Mucosa of stomach (tissue), 1 donor: ENCODE data around the gene SLC22A2.

Experiments used
- H3K27me3 ChIP-seq: one replicate; pipeline ENCODE4 v1.7.0; 2013; ENCODE audit warnings: mild to moderate bottlenecking, low read length; ENCODE audit not compliant: control insufficient read depth, insufficient read depth
- H3K36me3 ChIP-seq: one replicate; pipeline ENCODE4 v1.7.0; 2013; ENCODE audit warnings: low read length; ENCODE audit not compliant: control insufficient read depth, insufficient read depth
- H3K4me1 ChIP-seq: one replicate; pipeline ENCODE4 v1.7.0; 2013; ENCODE audit warnings: mild to moderate bottlenecking, low read length; ENCODE audit not compliant: control insufficient read depth, insufficient read depth
- H3K4me3 ChIP-seq: one replicate; pipeline ENCODE4 v1.7.0; 2013; ENCODE audit warnings: low read length
- H3K9ac ChIP-seq: one replicate; pipeline ENCODE4 v1.7.0; 2013; ENCODE audit warnings: mild to moderate bottlenecking, low read length, moderate library complexity
- H3K9me3 ChIP-seq: one replicate; pipeline ENCODE4 v1.7.0; 2013; ENCODE audit warnings: mild to moderate bottlenecking, low read length, moderate library complexity; ENCODE audit not compliant: control insufficient read depth
- donor health status: Pancreatic carcinoma.

Gene SLC22A2

GRCh38 chr6:160221423-160221822, 37.2 kb downstream of the SLC22A2 start:
- H3K9me3 ChIP-seq = no peaks in the 10 kb centered on the region
- no peak overlapping the region for H3K4me3 ChIP-seq
- H3K27me3 ChIP-seq = peaks cover 4% of the 10 kb centered on the region
- no peak overlapping the region for H3K9ac ChIP-seq
- no peaks in the 10 kb centered on the region for H3K36me3 ChIP-seq
- peaks cover 9% of the 10 kb centered on the region for H3K4me1 ChIP-seq

- Histone ChIP-seq H3K4me1 (peaks cover 9% of the 10 kb centered on the region), H3K36me3 (no peaks in the 10 kb centered on the region), H3K9me3 (no peaks in the 10 kb centered on the region), H3K4me3 (no peak overlapping the region), H3K9ac (no peak overlapping the region), H3K27me3 (peaks cover 4% of the 10 kb centered on the region)
These were observed 39.8 kb downstream of the SLC22A2 start for GRCh38 chr6:160218810-160219209.

GRCh38 chr6:160217863-160218262, 40.8 kb downstream of the SLC22A2 start:
- peaks cover 9% of the 10 kb centered on the region for H3K4me1 ChIP-seq
- H3K9ac ChIP-seq = no peak overlapping the region
- H3K36me3 ChIP-seq = no peaks in the 10 kb centered on the region
- no peaks in the 10 kb centered on the region for H3K9me3 ChIP-seq
- H3K27me3 ChIP-seq = peaks cover 4% of the 10 kb centered on the region
- H3K4me3 ChIP-seq = no peak overlapping the region

GRCh38 chr6:160217073-160217472, 41.5 kb downstream of the SLC22A2 start:
- no peak overlapping the region for H3K4me3 ChIP-seq
- H3K4me1 ChIP-seq = peaks cover 9% of the 10 kb centered on the region
- no peaks in the 10 kb centered on the region for H3K9me3 ChIP-seq
- H3K27me3 ChIP-seq = peaks cover 4% of the 10 kb centered on the region
- no peaks in the 10 kb centered on the region for H3K36me3 ChIP-seq
- H3K9ac ChIP-seq = no peak overlapping the region

DNA sequence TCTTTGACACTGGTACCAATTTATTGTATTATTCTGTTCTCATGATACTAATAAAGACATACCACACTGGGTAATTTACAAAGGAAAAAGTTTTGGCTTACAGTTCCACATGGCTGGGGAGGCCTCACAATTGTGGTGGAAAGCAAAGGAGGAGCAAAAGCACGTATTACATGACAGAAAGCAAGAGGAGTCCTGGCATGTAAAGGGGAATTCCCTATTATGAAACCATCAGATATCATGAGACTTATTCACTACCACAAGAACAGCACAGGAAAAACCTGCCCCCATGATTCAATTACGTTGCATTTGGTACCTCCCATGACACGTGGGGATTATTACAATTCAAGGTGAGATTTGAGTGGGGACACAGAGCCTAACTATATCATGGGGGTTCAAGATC, 43.4 kb downstream of the SLC22A2 start:
- H3K9ac ChIP-seq = no peak overlapping the region

GRCh38 chr6:160207618-160208017, 51.0 kb downstream of the SLC22A2 start:
- no peak overlapping the region for H3K9ac ChIP-seq
- no peaks in the 10 kb centered on the region for H3K36me3 ChIP-seq
- H3K27me3 ChIP-seq = no peaks in the 10 kb centered on the region
- H3K4me3 ChIP-seq = no peak overlapping the region
- H3K9me3 ChIP-seq = no peaks in the 10 kb centered on the region
- no peaks in the 10 kb centered on the region for H3K4me1 ChIP-seq

More for the DNA sequence above, 43.4 kb downstream of the SLC22A2 start:
- Histone ChIP-seq H3K4me1 (peaks cover 5% of the 10 kb centered on the region), H3K9me3 (no peaks in the 10 kb centered on the region), H3K4me3 (no peak overlapping the region), H3K27me3 (peaks cover 4% of the 10 kb centered on the region), H3K36me3 (no peaks in the 10 kb centered on the region)

GRCh38 chr6:160204710-160205109, 53.9 kb downstream of the SLC22A2 start:
- no peaks in the 10 kb centered on the region for H3K4me1 ChIP-seq
- H3K36me3 ChIP-seq = no peaks in the 10 kb centered on the region
- H3K9me3 ChIP-seq = no peaks in the 10 kb centered on the region
- no peaks in the 10 kb centered on the region for H3K27me3 ChIP-seq
- no peak overlapping the region for H3K9ac ChIP-seq
- H3K4me3 ChIP-seq = no peak overlapping the region

- H3K4me1 ChIP-seq = no peaks in the 10 kb centered on the region
- no peaks in the 10 kb centered on the region for H3K9me3 ChIP-seq
- no peak overlapping the region for H3K4me3 ChIP-seq
- H3K27me3 ChIP-seq = no peaks in the 10 kb centered on the region
- H3K36me3 ChIP-seq = no peaks in the 10 kb centered on the region
- no peak overlapping the region for H3K9ac ChIP-seq
These were observed 54.7 kb downstream of the SLC22A2 start for GRCh38 chr6:160203953-160204352.

GRCh38 chr6:160203522-160203921, 55.1 kb downstream of the SLC22A2 start:
- Histone ChIP-seq H3K27me3 (no peaks in the 10 kb centered on the region), H3K9me3 (no peaks in the 10 kb centered on the region), H3K36me3 (no peaks in the 10 kb centered on the region), H3K9ac (no peak overlapping the region), H3K4me1 (no peaks in the 10 kb centered on the region), H3K4me3 (no peak overlapping the region)

DNA sequence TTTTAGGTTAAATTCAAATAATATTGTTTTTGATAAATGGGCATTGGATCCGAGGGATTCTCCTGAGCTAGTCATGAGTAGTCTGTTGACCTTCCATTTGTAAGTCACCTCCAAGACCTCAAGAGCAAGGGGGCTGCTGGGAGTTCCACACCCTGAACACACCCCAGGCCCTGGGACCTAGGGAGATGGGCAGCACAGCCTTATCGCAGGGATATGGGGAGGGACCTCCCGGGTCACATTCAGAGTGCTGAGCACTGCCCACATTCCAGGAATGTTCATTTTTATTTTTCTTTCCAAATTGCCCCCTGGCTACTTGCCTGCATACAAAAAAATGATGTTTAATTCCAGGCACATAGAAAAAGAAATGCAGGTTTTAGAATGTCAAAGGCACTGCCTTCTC, 55.5 kb downstream of the SLC22A2 start:
- Histone ChIP-seq H3K27me3 (no peaks in the 10 kb centered on the region), H3K4me3 (no peak overlapping the region), H3K9me3 (no peaks in the 10 kb centered on the region), H3K4me1 (no peaks in the 10 kb centered on the region), H3K36me3 (no peaks in the 10 kb centered on the region), H3K9ac (no peak overlapping the region)

GRCh38 chr6:160202411-160202810, 56.2 kb downstream of the SLC22A2 start:
- Histone ChIP-seq H3K4me1 (no peaks in the 10 kb centered on the region), H3K9ac (no peak overlapping the region), H3K4me3 (no peak overlapping the region), H3K36me3 (no peaks in the 10 kb centered on the region), H3K9me3 (no peaks in the 10 kb centered on the region), H3K27me3 (no peaks in the 10 kb centered on the region)

- Histone ChIP-seq H3K36me3 (no peaks in the 10 kb centered on the region), H3K9ac (no peak overlapping the region), H3K9me3 (no peaks in the 10 kb centered on the region), H3K27me3 (no peaks in the 10 kb centered on the region), H3K4me3 (no peak overlapping the region), H3K4me1 (no peaks in the 10 kb centered on the region)
These were observed 57.6 kb downstream of the SLC22A2 start for GRCh38 chr6:160201061-160201460.

- Histone ChIP-seq H3K27me3 (no peaks in the 10 kb centered on the region), H3K36me3 (no peaks in the 10 kb centered on the region), H3K9me3 (no peaks in the 10 kb centered on the region), H3K4me1 (no peaks in the 10 kb centered on the region), H3K9ac (no peak overlapping the region), H3K4me3 (no peak overlapping the region)
These were observed 59.9 kb downstream of the SLC22A2 start for GRCh38 chr6:160198606-160199211.
